CD14-positive monocyte (primary cell): ENCODE data around the gene GAK. TPM values are rescaled to one million over a fixed set of nuclear protein-coding genes. Genes with fewer than 3 reads are reported as not detected.

Experiments used
- DNase-seq, 3 donors: peaks; one replicate each; pipeline ENCODE4 v3.0.0-alpha.2; 2011 to 2022
- H2AFZ ChIP-seq: 2 replicates; pipeline ENCODE4 v1.6.0; 2012; ENCODE audit warnings: mild to moderate bottlenecking, low read depth, low read length, inconsistent platforms; ENCODE audit not compliant: insufficient read depth, poor library complexity, severe bottlenecking
- H3K27ac ChIP-seq, 2 donors: 1 replicate in 1 of 2; 2 replicates in 1 of 2; pipeline ENCODE4 v1.5.1; 2012 to 2013; ENCODE audit warnings: low read length in 2 of 2, control low read depth in 1 of 2, inconsistent platforms in 1 of 2, low read depth in 1 of 2, mild to moderate bottlenecking in 1 of 2
- H3K27me3 ChIP-seq, 2 donors: one replicate each; pipeline versions ENCODE4 v1.6.0 to v1.6.1; 2011 to 2013; ENCODE audit warnings: low read length in 2 of 2; ENCODE audit not compliant: control insufficient read depth in 2 of 2, insufficient read depth in 2 of 2
- H3K36me3 ChIP-seq, 2 donors: replicated peaks in 1 of 2; 1 replicate in 1 of 2; 2 replicates in 1 of 2; pipeline versions ENCODE4 v1.5.1 to v1.6.1; 2012 to 2013; ENCODE audit warnings: low read length in 2 of 2, control low read depth in 1 of 2, inconsistent platforms in 1 of 2, mild to moderate bottlenecking in 1 of 2; ENCODE audit not compliant: insufficient read depth in 2 of 2, control insufficient read depth in 1 of 2
- H3K4me1 ChIP-seq, 2 donors: 1 replicate in 1 of 2; 2 replicates in 1 of 2; pipeline versions ENCODE4 v1.5.1 to v1.6.1; 2012 to 2013; ENCODE audit warnings: low read length in 2 of 2, control low read depth in 1 of 2, inconsistent platforms in 1 of 2, mild to moderate bottlenecking in 1 of 2, moderate library complexity in 1 of 2; ENCODE audit not compliant: insufficient read depth in 2 of 2, control insufficient read depth in 1 of 2
- H3K4me2 ChIP-seq: replicated peaks from 2 replicates; pipeline ENCODE3; 2012; ENCODE audit warnings: low read length, moderate library complexity, mild to moderate bottlenecking; ENCODE audit not compliant: poor library complexity, severe bottlenecking; ENCODE audit errors: extremely low read depth
- H3K4me3 ChIP-seq, 3 experiments: fragments of 200-600 bp in 1 of 3; sonication (generic) in 1 of 3; replicated peaks in 1 of 3; 1 replicate in 2 of 3; 2 replicates in 1 of 3; pipeline ENCODE4 v1.5.1; 2011 to 2013; ENCODE audit warnings: low read length in 3 of 3, mild to moderate bottlenecking in 3 of 3, control low read depth in 2 of 3, low read depth in 2 of 3, inconsistent platforms in 1 of 3, moderate library complexity in 1 of 3
- H3K79me2 ChIP-seq: 2 replicates; pipeline ENCODE4 v1.6.0; 2012; ENCODE audit warnings: mild to moderate bottlenecking, control low read depth, inconsistent platforms, low read length, moderate library complexity; ENCODE audit not compliant: insufficient read depth
- H3K9ac ChIP-seq: 2 replicates; pipeline ENCODE4 v1.6.0; 2017; ENCODE audit warnings: low read length, mild to moderate bottlenecking; ENCODE audit not compliant: insufficient read depth, poor library complexity, severe bottlenecking
- H3K9me3 ChIP-seq, 2 donors: replicated peaks in 1 of 2; 1 replicate in 1 of 2; 2 replicates in 1 of 2; pipeline versions ENCODE4 v1.5.1 to v1.6.1; 2012 to 2013; ENCODE audit warnings: low read length in 2 of 2, control low read depth in 1 of 2; ENCODE audit not compliant: control insufficient read depth in 1 of 2, insufficient read depth in 1 of 2
- H4K20me1 ChIP-seq: 2 replicates; pipeline ENCODE4 v1.6.0; 2012; ENCODE audit warnings: mild to moderate bottlenecking, low read length, control low read depth, moderate library complexity; ENCODE audit not compliant: insufficient read depth
- H3K27ac Mint-ChIP-seq, 7 donors: one replicate each; pipeline ENCODE4 v1.8.0; 2020; ENCODE audit warnings: mild to moderate bottlenecking in 7 of 7, mixed read lengths in 7 of 7, moderate library complexity in 6 of 7, inconsistent platforms in 2 of 7
- H3K27me3 Mint-ChIP-seq, 3 donors: one replicate each; pipeline ENCODE4 v1.8.0; 2021 to 2022; ENCODE audit warnings: low read depth in 3 of 3, mild to moderate bottlenecking in 3 of 3, mixed read lengths in 3 of 3, moderate library complexity in 3 of 3, inconsistent platforms in 1 of 3
- H3K36me3 Mint-ChIP-seq, 2 donors: one replicate each; pipeline ENCODE4 v1.8.0; 2020; ENCODE audit warnings: mixed read lengths in 2 of 2, inconsistent platforms in 1 of 2, mild to moderate bottlenecking in 1 of 2
- H3K4me1 Mint-ChIP-seq: one replicate; pipeline ENCODE4 v1.8.0; 2020; ENCODE audit warnings: mild to moderate bottlenecking, mixed read lengths
- H3K4me3 Mint-ChIP-seq, 2 donors: one replicate each; pipeline ENCODE4 v1.8.0; 2020; ENCODE audit warnings: mild to moderate bottlenecking in 2 of 2, mixed read lengths in 2 of 2, moderate library complexity in 1 of 2
- H3K9me3 Mint-ChIP-seq, 7 donors: one replicate each; pipeline ENCODE4 v1.8.0; 2020 to 2022; ENCODE audit warnings: mixed read lengths in 7 of 7, mild to moderate bottlenecking in 6 of 7, moderate library complexity in 6 of 7, inconsistent platforms in 2 of 7
- WGBS: methylation state at CpG from one replicate; pipeline ENCODE4 v1.1.5; 2013; ENCODE audit warnings: missing lambda C conversion rate; ENCODE audit not compliant: insufficient coverage; 5-methylcytosine and 5-hydroxymethylcytosine counted together
- intact Hi-C, 2 donors: fragments of 100-400 bp; cut with micrococcal nuclease; formaldehyde crosslinking; loops; one replicate each; pipeline versions ENCODE4 v1.15.0 to v1.15.1; 2023
- polyA plus RNA-seq, 3 donors: library from polyadenylated mRNA; depleted of rRNA in 1 of 3; unstranded in 2 of 3; stranded (reverse) in 1 of 3; fragments of 300-500 nt in 2 of 3; fragments of >200 nt in 1 of 3; fragmentation: Illumina TruSeq in 2 of 3; gene quantifications; 1 replicate in 2 of 3; 2 replicates in 1 of 3; pipeline ENCODE4 v1.2.3, GENCODE V29; 2012 to 2021
- TF ChIP-seq, protein P1 (sequence below): fragments of 200-600 bp; IDR thresholded peaks from one replicate; pipeline ENCODE4 v1.8.0; 2022; ENCODE audit warnings: antibody characterized with exemption, mild to moderate bottlenecking

GAK gene
- polyA plus RNA-seq, 3 donors, result 40.3 to 88.7 (median 54.9) TPM

DNA sequence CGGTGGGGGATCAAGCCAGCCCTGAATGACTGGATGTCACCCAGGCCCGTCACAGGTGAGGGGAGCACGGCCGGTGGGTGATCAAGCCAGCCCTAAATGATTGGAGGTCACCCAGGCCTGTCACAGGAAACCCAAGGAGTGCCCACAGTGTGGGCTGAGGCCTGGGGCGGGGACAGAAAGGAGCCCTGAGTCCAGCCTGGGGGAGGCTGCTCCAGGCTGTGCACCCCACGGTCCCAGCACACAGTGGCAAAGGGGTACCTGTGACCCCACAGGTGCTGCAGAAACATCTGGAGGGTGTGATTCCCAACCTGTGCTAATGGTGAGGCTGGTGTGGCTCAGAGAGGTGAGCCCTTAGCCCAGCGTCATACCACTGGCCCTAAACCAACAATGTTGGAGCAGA lies 100.0 kb downstream of the GAK start:
- no peak overlapping the region for H3K4me3 ChIP-seq
- WGBS, result 93% methylated on average over 6 of the region's 7 CpGs
- Mint-ChIP-seq H3K9me3 (peaks cover 10 to 27% (median 22%) of the 10 kb centered on the region in 7 donors), H3K27ac (no peak overlapping the region), H3K27me3 (peaks cover 25 to 48% (median 34%) of the 10 kb centered on the region in 3 donors), H3K36me3 (no peaks in the 10 kb centered on the region), H3K4me3 (no peak overlapping the region), H3K4me1 (peaks cover 7% of the 10 kb centered on the region)
- H3K4me1 ChIP-seq, result peaks cover 6 to 11% of the 10 kb centered on the region in 2 donors
- no peaks in the 10 kb centered on the region for H3K36me3 ChIP-seq
- peaks cover 7 to 31% of the 10 kb centered on the region in 2 donors for H3K9me3 ChIP-seq
- H3K79me2 ChIP-seq, result no peaks in the 10 kb centered on the region
- intact Hi-C loops, result no loop called here
- TF ChIP-seq, protein P1, sequence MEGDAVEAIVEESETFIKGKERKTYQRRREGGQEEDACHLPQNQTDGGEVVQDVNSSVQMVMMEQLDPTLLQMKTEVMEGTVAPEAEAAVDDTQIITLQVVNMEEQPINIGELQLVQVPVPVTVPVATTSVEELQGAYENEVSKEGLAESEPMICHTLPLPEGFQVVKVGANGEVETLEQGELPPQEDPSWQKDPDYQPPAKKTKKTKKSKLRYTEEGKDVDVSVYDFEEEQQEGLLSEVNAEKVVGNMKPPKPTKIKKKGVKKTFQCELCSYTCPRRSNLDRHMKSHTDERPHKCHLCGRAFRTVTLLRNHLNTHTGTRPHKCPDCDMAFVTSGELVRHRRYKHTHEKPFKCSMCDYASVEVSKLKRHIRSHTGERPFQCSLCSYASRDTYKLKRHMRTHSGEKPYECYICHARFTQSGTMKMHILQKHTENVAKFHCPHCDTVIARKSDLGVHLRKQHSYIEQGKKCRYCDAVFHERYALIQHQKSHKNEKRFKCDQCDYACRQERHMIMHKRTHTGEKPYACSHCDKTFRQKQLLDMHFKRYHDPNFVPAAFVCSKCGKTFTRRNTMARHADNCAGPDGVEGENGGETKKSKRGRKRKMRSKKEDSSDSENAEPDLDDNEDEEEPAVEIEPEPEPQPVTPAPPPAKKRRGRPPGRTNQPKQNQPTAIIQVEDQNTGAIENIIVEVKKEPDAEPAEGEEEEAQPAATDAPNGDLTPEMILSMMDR, result no peak
- H3K4me2 ChIP-seq, result no peak overlapping the region
- peaks cover 10 to 32% of the 10 kb centered on the region in 2 donors for H3K27me3 ChIP-seq
- no peaks in the 10 kb centered on the region for H4K20me1 ChIP-seq
- no peak overlapping the region for H3K27ac ChIP-seq
- no peak overlapping the region for H3K9ac ChIP-seq
- no peak for DNase-seq
- H2AFZ ChIP-seq, result no peak overlapping the region

GRCh38 chr4:831483-831805 lies 100.7 kb downstream of the GAK start:
- Mint-ChIP-seq H3K4me1 (peaks cover 7% of the 10 kb centered on the region), H3K27me3 (peaks cover 29 to 54% (median 38%) of the 10 kb centered on the region in 3 donors), H3K9me3 (peaks cover 8 to 23% (median 18%) of the 10 kb centered on the region in 7 donors), H3K27ac (no peak overlapping the region), H3K36me3 (no peaks in the 10 kb centered on the region), H3K4me3 (no peak overlapping the region)
- Histone ChIP-seq H3K79me2 (no peaks in the 10 kb centered on the region), H3K36me3 (no peaks in the 10 kb centered on the region), H4K20me1 (no peaks in the 10 kb centered on the region), H3K27ac (no peak overlapping the region), H3K27me3 (peaks cover 10 to 37% of the 10 kb centered on the region in 2 donors), H3K4me2 (no peak overlapping the region), H3K4me1 (peaks cover 6 to 11% of the 10 kb centered on the region in 2 donors), H3K9me3 (peaks cover 5 to 24% of the 10 kb centered on the region in 2 donors), H3K9ac (no peak overlapping the region), H3K4me3 (no peak overlapping the region), H2AFZ (no peak overlapping the region)
- no peak for DNase-seq
- intact Hi-C loops, result no loop called here
- TF ChIP-seq, protein P1, result no peak
- WGBS, result 100% methylated on average over 1 of the region's 3 CpGs
